ENCODE results near the gene TEX19. TPM values are rescaled to one million over a fixed set of nuclear protein-coding genes. Genes with fewer than 3 reads are reported as not detected.

TEX19 gene
- total and polyA plus RNA-seq, 2 experiments from 2014 or later, result 0.51 TPM; not detected in 1

DNA sequence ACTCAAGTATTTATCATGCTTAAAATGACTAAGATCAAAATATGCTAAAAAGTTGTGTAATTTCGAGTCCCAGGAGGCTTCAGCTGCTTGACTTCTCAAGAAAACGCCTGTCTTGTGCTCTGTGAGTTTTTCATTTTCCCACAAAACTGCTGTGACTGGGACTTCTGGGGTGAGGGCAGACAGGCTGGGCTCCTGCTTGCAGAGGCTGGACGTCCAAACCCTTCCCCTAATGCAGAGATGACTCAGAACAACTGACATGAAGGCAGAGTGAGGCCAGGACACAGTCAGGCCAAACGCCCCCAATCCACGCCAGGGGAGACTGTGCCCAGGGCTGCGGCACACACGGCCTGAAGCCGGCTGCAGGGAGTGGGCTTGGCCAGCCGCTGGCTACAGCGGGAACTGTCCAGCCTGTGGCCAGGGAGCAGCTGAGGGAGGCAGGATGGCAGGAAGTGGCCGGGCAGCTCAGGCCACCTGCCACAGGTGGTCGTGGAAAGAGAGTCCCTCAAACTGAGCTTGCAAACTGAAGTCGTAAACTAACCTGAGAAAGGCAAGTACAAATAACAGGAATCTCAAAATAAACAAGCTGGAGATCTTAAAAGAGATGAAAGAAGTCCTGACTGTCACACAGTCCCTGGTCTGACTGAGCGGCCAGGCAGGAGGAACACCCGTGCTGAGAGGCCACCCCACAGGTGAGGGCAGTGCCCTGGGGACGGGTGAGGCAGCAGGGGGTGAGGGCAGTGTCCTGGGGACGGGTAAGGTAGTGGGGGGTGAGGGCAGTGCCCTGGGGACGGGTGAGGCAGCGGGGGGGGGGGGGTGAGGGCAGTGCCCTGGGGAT is 37.8 kb downstream of the TEX19 start:
- no peaks in the 10 kb centered on the region for H3K36me3 ChIP-seq
- TF ChIP-seq, protein P1, sequence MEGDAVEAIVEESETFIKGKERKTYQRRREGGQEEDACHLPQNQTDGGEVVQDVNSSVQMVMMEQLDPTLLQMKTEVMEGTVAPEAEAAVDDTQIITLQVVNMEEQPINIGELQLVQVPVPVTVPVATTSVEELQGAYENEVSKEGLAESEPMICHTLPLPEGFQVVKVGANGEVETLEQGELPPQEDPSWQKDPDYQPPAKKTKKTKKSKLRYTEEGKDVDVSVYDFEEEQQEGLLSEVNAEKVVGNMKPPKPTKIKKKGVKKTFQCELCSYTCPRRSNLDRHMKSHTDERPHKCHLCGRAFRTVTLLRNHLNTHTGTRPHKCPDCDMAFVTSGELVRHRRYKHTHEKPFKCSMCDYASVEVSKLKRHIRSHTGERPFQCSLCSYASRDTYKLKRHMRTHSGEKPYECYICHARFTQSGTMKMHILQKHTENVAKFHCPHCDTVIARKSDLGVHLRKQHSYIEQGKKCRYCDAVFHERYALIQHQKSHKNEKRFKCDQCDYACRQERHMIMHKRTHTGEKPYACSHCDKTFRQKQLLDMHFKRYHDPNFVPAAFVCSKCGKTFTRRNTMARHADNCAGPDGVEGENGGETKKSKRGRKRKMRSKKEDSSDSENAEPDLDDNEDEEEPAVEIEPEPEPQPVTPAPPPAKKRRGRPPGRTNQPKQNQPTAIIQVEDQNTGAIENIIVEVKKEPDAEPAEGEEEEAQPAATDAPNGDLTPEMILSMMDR (IDR thresholded peaks at IDR 0.05; ENCODE audit: low read depth, low read length), result no peak
- peaks cover 5% of the 10 kb centered on the region for H3K4me1 ChIP-seq (ENCODE audit: low read depth)
- no peak overlapping the region for H3K27ac ChIP-seq
- H3K27me3 ChIP-seq, result no peaks in the 10 kb centered on the region
- peak; percentile 17 to 87 for DNase-seq (ENCODE audit: low read depth in 1 of 2, low spot score in 1 of 2)
- no peak overlapping the region for H3K4me3 ChIP-seq
- H3K9me3 ChIP-seq (ENCODE audit: low read depth), result no peaks in the 10 kb centered on the region

DNA sequence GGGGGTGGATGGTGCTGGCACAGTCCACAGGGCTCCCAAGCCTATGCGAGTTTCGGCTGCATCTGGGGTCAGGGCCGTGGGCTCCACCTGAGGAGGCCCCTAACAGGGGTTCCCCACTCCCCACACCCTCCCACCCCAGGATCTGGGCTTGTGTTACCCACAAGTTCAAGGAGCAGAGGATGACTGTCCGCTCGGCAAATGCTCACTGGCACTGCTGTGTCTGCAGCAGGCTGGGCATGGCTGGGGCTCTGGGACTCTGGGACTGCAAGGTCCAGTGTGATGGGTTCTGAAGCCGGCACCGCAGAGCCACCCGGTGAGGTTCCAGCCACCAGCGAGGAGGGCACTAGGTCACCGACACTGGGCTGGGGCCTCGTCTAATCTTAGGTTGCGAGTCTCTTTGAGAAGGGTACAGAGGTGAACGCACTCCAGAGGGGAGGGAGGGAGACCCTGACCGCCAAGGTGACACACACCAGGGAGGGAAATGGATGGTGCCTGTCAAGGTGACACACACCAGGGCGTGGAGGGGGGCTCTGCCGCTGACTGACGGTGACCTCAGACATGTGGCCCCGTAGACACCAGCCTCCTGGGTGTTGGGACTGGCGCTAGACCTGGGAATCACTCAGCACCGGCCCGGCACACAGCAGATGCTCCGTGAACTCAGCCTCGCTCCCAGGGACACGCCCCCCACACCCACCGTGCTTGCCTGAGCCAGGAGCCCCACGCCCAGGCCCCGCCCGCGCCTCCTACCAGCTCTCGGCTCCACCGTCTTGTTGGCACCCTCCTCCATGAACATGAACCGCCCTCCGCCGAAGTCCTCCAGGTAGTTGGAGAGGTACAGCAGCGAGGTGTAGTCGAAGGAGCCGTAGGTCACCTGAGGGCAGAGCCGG is 38.6 kb downstream of the TEX19 start:
- DNase-seq (ENCODE audit: low read depth in 1 of 2, low spot score in 1 of 2), result peak in 1 of 2 donors; percentile 44
- no peaks in the 10 kb centered on the region for H3K9me3 ChIP-seq (ENCODE audit: low read depth)
- H3K4me1 ChIP-seq (ENCODE audit: low read depth), result peaks cover 5% of the 10 kb centered on the region
- TF ChIP-seq, protein P1 (IDR thresholded peaks at IDR 0.05; ENCODE audit: low read depth, low read length), result no peak
- H3K27me3 ChIP-seq, result no peaks in the 10 kb centered on the region
- no peak overlapping the region for H3K27ac ChIP-seq
- no peak overlapping the region for H3K4me3 ChIP-seq
- no peaks in the 10 kb centered on the region for H3K36me3 ChIP-seq

DNA sequence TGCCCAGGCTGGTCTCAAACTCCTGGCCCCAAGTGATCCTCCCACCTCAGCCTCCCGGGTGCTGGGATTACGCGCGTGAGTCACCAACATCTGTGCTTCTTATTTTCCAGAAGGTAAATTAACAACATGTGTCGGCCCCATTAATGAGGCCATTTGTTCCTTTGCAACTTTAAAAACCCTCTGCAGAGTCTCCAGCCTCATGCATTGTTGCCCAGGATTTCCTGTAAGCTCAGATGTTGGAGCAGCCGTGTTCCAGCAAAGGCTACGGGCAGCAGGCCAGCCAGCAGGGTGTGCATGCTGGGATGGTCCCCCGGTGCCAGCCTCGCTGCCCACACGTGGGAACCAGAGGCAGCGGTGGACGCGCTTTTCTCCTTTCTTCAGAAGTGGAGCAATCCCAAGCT is 40.0 kb downstream of the TEX19 start:
- Histone ChIP-seq H3K36me3 (no peaks in the 10 kb centered on the region), H3K27ac (no peak overlapping the region), H3K9me3 (ENCODE audit: low read depth) (no peaks in the 10 kb centered on the region), H3K27me3 (no peaks in the 10 kb centered on the region), H3K4me1 (ENCODE audit: low read depth) (peaks cover 5% of the 10 kb centered on the region), H3K4me3 (no peak overlapping the region)
- TF ChIP-seq, protein P1 (IDR thresholded peaks at IDR 0.05; ENCODE audit: low read depth, low read length), result no peak
- peak in 1 of 2 donors; percentile 55 for DNase-seq (ENCODE audit: low read depth in 1 of 2, low spot score in 1 of 2)

DNA sequence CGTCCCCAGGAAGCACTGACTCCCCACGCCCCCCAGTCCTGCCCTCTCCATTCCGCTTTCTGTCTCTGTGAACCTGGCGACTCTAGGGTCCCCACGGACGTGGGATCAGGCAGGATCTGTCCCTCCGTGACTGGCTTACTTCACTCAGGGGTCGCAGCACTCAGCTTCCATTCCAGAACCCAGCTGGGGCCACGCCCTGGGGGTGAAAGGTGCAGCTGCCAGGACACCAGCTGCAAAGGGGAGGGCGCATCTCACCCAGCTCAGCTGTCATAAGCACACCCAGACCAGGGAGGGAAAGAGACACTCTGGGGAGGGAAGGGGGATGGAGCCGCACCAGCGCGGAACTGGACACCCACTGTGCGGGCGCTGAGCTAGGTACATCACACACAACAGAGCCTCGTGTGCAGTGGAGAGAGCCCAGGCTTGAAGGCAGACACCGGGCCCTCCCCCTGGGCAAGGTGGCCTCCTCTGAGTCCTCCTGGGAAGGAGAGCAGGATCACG is 40.6 kb downstream of the TEX19 start:
- Histone ChIP-seq H3K27me3 (no peaks in the 10 kb centered on the region), H3K9me3 (ENCODE audit: low read depth) (no peaks in the 10 kb centered on the region), H3K4me1 (ENCODE audit: low read depth) (peaks cover 5% of the 10 kb centered on the region), H3K36me3 (no peaks in the 10 kb centered on the region), H3K27ac (no peak overlapping the region), H3K4me3 (no peak overlapping the region)
- TF ChIP-seq, protein P1 (IDR thresholded peaks at IDR 0.05; ENCODE audit: low read depth, low read length), result no peak
- DNase-seq (ENCODE audit: low read depth in 1 of 2, low spot score in 1 of 2), result no peak

DNA sequence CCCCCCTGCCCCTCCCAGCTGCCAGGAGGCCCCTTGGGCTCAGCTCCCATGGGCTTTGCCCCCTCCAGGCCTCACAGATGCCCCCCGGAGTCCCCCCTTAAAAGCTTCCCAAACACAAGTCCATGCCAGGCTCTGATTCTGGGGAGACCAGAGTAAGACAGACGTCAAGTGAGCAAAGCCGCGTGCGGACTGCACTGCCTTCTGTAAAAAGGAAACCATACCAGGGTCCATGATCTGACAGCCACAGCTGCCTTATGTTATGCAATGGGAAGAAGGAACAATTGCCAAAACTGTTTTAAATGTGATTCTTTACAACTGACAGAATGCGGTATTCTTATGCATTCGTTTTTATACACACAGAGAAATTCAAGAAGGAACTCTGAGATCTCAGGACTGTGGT is 41.2 kb downstream of the TEX19 start:
- H3K4me3 ChIP-seq, result no peak overlapping the region
- no peak overlapping the region for H3K27ac ChIP-seq

More for the DNA sequence above, 41.2 kb downstream of the TEX19 start:
- H3K27me3 ChIP-seq, result no peaks in the 10 kb centered on the region
- TF ChIP-seq, protein P1 (IDR thresholded peaks at IDR 0.05; ENCODE audit: low read depth, low read length), result no peak
- DNase-seq (ENCODE audit: low read depth in 1 of 2, low spot score in 1 of 2), result peak in 1 of 2 donors; percentile 49
- no peaks in the 10 kb centered on the region for H3K9me3 ChIP-seq (ENCODE audit: low read depth)
- H3K36me3 ChIP-seq, result no peaks in the 10 kb centered on the region
- H3K4me1 ChIP-seq (ENCODE audit: low read depth), result peaks cover 5% of the 10 kb centered on the region

Data from cardiac muscle cell (in vitro differentiated cells and primary cell).